GM18508 (cell line): ENCODE measurements around the gene IQSEC1.

Experiments used
- ATAC-seq: cut with Tn5 transposase; IDR thresholded peaks from one replicate; pipeline ENCODE4 v1.9.1; 2021; ENCODE audit warnings: moderate number of reproducible peaks; ENCODE audit not compliant: insufficient read depth, unreplicated experiment

The IQSEC1 gene

DNA sequence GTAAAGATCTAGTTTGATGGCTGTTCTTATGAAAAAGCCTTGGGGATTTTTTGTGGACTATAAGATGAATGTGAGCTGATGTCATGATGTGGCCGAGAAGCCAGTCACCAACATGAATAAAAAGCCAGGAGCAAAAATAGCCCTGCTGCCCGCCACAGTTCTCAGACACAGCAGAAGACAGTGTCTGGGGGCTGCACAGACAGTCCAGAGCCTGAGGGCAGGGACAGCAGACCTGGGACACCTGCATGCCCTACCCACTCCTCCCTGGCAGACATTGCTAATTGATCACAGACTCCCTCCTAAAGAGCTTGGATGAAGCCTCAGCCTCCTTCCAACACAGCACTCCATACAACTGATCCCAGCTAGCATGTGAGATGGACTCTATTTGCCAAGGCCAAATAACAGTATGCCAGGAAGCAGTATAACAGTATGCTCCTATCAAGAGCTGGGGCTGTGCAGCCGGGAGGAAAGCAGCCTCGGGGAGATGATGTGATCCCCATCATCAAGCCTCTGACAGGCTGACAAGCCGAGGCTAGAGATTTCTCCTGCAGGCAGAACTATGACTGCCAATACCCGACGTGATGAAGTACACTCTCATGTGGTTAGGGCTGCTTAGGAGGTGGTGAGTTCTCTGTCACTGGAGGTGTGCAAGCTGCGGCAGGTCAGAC, 126.4 kb downstream of the IQSEC1 start:
- ATAC-seq, result no peak

DNA sequence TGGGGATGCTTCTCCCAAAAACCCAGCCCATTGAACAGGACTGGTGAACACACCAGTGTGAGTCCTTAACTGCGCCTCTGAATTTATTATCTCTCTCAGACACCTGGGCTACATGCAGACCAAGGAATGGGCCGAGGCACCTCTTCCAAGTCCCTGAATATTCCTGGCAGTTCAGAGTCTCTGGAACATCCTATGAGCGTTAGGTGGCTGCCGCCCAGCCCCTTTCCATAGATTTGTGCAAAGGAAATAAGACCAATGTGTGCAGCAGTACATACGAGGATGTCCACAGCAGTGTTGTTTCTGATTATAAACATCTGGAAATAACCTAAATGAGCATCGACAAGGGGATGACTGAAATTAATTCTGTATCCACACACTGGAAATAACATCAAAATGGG, 127.0 kb downstream of the IQSEC1 start:
- no peak for ATAC-seq

GRCh38 chr3:12944849-12945248, 128.4 kb downstream of the IQSEC1 start:
- no peak for ATAC-seq

DNA sequence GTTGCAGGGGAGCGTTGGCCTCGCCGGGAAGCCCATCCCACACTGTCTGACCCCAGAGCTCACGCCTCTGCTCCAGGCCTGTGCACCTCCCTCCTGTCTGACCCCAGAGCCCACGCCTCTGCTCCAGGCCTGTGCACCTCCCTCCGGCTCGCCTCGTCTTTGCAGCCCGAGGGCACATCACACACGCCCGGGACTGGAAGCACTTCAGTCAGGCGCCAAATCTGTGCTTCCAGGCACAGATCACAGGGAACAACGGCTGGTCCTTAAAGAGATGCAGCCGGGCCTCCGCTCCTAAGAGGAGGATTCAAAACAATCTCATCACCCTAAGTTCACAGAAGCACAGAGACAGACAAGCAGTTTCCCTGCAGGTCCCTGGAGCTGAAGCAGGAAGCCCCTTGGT, 128.8 kb downstream of the IQSEC1 start:
- ATAC-seq, result no peak

DNA sequence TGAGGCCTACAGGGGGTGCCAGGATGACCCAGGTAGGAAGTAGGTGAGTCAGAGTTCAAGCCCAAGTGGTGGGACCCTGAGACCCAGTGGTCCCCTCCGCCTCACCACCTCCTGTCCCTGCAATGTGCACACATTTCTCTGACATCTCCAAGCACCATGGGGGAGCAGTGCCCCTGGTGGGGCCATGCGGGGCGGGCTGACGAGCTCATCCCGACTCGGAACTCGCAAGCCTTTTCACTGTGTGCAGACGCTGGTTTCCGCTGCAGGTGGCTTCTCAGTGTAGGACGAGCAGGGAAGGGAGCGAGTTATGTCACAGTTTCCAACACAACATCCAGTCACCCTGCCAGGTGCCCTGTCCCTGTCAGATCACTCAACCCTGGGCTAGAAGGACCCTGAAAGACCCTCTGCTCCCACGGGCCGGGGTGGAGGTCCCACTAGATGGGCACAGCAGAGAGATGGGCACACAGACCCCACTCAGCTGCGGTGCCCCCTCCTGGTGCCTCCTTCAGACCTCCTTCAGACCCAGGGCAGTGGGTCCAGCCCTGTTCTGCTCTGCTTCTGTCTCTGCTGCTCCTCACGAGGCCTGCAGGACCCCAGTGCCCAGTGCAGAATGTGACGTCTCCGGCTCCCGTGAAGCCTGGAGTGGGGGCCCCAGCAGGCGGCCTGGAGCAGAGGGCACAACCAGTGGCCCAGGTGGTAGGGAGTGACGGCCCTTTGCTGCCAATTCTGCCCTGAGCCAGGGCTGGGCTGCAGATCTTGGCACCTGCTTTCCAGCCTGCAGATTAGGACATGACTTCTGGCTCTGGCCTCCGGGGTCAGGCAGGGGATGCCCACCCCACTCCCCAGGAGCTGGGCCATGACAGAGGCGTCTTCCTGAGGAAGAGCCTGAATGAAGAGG, 129.9 kb downstream of the IQSEC1 start:
- no peak for ATAC-seq

- no peak for ATAC-seq
Observed at GRCh38 chr3:12941495-12942023, 131.7 kb downstream of the IQSEC1 start.

- ATAC-seq, result no peak
Observed at GRCh38 chr3:12940854-12941253, 132.4 kb downstream of the IQSEC1 start.

GRCh38 chr3:12939137-12939536, 134.1 kb downstream of the IQSEC1 start:
- ATAC-seq, result no peak

- no peak for ATAC-seq
Observed at GRCh38 chr3:12938258-12938711, 134.9 kb downstream of the IQSEC1 start.

DNA sequence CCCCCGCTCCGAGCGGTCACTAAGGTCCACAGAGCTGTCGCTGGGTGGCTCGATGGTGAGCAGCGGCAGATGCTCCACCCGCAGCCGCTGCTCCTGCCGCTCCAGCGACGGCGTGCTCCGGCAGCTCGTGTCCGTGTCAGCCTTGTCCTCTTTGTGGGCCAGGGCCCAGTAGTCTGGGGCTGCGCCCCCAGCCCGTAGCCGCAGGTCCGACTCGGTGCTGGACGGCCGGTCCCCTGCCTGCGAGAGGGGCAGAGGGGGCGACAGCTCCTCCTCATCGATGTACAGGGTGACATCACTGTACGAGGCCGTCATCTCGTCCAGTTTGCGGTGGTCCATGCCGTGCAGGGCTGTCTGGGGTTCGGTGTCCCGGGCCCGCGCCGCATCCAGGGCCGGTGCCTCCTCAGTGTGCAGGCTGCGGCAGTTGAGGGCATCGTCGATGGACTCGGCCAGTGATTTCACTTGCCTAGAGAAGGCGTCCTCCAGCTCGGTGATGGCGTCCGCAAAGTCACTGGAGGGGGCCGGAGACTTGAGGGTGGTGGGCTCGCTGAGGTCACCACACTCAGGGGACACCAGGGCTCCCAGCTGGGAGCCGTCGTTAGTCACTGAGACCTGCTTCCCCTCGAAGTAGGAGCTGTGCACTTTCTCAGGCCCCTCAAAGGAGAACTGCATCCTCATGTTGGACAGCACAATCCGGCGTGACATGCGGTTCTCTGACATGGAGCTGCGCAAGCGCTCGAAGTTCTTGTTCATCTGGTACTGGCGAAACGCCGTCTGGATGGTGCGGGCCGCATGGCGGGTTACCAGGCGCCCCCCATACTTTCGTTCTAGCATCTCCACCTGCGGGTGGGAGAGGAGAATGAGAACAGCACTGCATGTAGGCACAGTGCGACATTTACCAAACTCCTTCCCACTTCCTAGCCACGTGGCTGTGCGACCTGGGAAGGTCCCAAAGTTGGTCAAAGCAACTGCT, 137.1 kb downstream of the IQSEC1 start:
- no peak for ATAC-seq

- ATAC-seq, result no peak
Observed at GRCh38 chr3:12935023-12935860, 138.0 kb downstream of the IQSEC1 start.

DNA sequence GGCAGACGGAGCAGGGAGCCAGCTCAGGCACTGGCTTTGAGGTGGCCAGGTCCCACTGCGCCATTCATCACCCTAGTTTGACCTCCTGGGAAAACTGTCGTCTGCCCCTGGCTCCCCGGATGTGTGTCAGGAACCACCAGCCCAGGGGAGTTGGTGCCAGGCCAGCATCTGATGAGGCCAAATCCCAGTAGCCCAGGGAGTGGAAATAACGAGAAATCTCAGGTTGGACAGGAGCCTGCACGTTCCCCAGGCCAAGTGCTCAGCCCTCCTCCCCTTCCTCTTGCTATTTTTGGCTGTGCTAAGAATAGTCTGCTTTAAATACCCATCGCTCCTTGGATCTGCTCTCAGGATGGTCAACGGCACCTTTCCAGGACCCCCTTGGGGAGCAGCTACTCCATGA, 138.8 kb downstream of the IQSEC1 start:
- no peak for ATAC-seq

GRCh38 chr3:12933901-12934300, 139.3 kb downstream of the IQSEC1 start:
- ATAC-seq, result no peak

GRCh38 chr3:12932754-12933153, 140.5 kb downstream of the IQSEC1 start:
- ATAC-seq, result no peak

- no peak for ATAC-seq
Observed at GRCh38 chr3:12932347-12932746, 140.9 kb downstream of the IQSEC1 start.

- ATAC-seq, result no peak
Observed at GRCh38 chr3:12931273-12931905, 141.8 kb downstream of the IQSEC1 start.

DNA sequence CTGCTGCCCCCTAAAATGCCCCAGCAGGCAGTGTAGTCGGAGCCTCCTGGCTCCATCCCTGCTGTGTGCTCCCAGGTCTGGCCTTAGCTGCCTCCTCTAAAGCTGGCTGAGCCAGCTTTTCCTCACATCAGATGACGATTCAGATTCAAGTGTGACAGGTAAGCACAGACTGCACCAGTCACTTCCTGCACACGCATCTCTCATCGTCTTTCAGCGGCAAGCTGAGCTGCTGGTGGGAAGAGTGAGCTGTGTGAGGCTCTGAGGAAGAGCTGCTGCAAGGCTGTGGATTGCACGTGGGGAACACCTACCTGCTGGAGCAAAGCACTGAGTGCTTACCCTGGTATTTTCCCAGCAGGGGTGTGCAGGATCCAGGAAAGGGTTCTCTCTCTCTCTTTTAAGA, 143.4 kb downstream of the IQSEC1 start:
- no peak for ATAC-seq

GRCh38 chr3:12926660-12927059, 146.6 kb downstream of the IQSEC1 start:
- no peak for ATAC-seq

GRCh38 chr3:12925648-12926047, 147.6 kb downstream of the IQSEC1 start:
- ATAC-seq, result no peak
